ENCODE measurements around the gene UBE2D1. TPM values are rescaled to one million over a fixed set of nuclear protein-coding genes. Genes with fewer than 3 reads are reported as not detected.

The UBE2D1 gene
- total and polyA plus RNA-seq, 2 experiments from 2014 or later = 22.1 to 26.6 TPM

- Histone ChIP-seq H3K9me2 (replicated peaks; ENCODE audit: insufficient read depth) (no peaks in the 10 kb centered on the region), H3K9me3 (ENCODE audit: low read depth) (no peaks in the 10 kb centered on the region), H2AFZ (no peak overlapping the region), H3K27ac (no peak overlapping the region), H3K36me3 (replicated peaks; ENCODE audit: insufficient read depth, low read depth) (no peaks in the 10 kb centered on the region), H3K27me3 (no peaks in the 10 kb centered on the region), H3K4me3 (no peak overlapping the region), H3K4me1 (ENCODE audit: insufficient read depth) (peaks cover 9% of the 10 kb centered on the region), H4K20me1 (ENCODE audit: insufficient read depth, poor library complexity, severe bottlenecking) (no peaks in the 10 kb centered on the region), H3K4me2 (no peak overlapping the region), H3K79me2 (peaks cover 78% of the 10 kb centered on the region)
- no peak for DNase-seq (ENCODE audit: low spot score)
- WGBS (ENCODE audit: low lambda C conversion rate, missing lambda C conversion rate) = 88% methylated on average over 6 of the region's 6 CpGs
- TF ChIP-seq CTCF (IDR thresholded peaks at IDR 0.05; ENCODE audit: poor library complexity) (no peak), EZH2 (IDR thresholded peaks at IDR 0.05; ENCODE audit: borderline replicate concordance) (no peak), EZH2phosphoT487 (IDR thresholded peaks at IDR 0.05; ENCODE audit: low read depth, severe bottlenecking, unreplicated experiment) (no peak)
Observed at GRCh38 chr10:58350619-58351323, 16.0 kb downstream of the UBE2D1 start.

- H3K9me2 ChIP-seq (replicated peaks; ENCODE audit: insufficient read depth) = no peaks in the 10 kb centered on the region
- H3K4me1 ChIP-seq (ENCODE audit: insufficient read depth) = peaks cover 9% of the 10 kb centered on the region
- H3K79me2 ChIP-seq = peaks cover 78% of the 10 kb centered on the region
- H3K27me3 ChIP-seq = no peaks in the 10 kb centered on the region
- no peaks in the 10 kb centered on the region for H3K9me3 ChIP-seq (ENCODE audit: low read depth)
- no peak overlapping the region for H3K27ac ChIP-seq
- no peaks in the 10 kb centered on the region for H4K20me1 ChIP-seq (ENCODE audit: insufficient read depth, poor library complexity, severe bottlenecking)
- no peak for DNase-seq (ENCODE audit: low spot score)
- WGBS (ENCODE audit: low lambda C conversion rate, missing lambda C conversion rate) = 96% methylated on average over 7 of the region's 7 CpGs
- no peak overlapping the region for H3K4me2 ChIP-seq
- no peaks in the 10 kb centered on the region for H3K36me3 ChIP-seq (replicated peaks; ENCODE audit: insufficient read depth, low read depth)
- TF ChIP-seq EZH2phosphoT487 (IDR thresholded peaks at IDR 0.05; ENCODE audit: low read depth, severe bottlenecking, unreplicated experiment) (no peak), CTCF (IDR thresholded peaks at IDR 0.05; ENCODE audit: poor library complexity) (no peak), EZH2 (IDR thresholded peaks at IDR 0.05; ENCODE audit: borderline replicate concordance) (no peak)
- H3K4me3 ChIP-seq = no peak overlapping the region
- no peak overlapping the region for H2AFZ ChIP-seq
Observed at GRCh38 chr10:58351616-58352578, 17.1 kb downstream of the UBE2D1 start.

GRCh38 chr10:58352956-58353610, 18.3 kb downstream of the UBE2D1 start:
- Histone ChIP-seq H3K9me3 (ENCODE audit: low read depth) (no peaks in the 10 kb centered on the region), H3K79me2 (peaks cover 80% of the 10 kb centered on the region), H4K20me1 (ENCODE audit: insufficient read depth, poor library complexity, severe bottlenecking) (no peaks in the 10 kb centered on the region), H3K9me2 (replicated peaks; ENCODE audit: insufficient read depth) (no peaks in the 10 kb centered on the region), H2AFZ (no peak overlapping the region), H3K4me2 (no peak overlapping the region), H3K27me3 (no peaks in the 10 kb centered on the region), H3K27ac (no peak overlapping the region), H3K4me1 (ENCODE audit: insufficient read depth) (peaks cover 6% of the 10 kb centered on the region), H3K4me3 (no peak overlapping the region), H3K36me3 (replicated peaks; ENCODE audit: insufficient read depth, low read depth) (no peaks in the 10 kb centered on the region)
- WGBS (ENCODE audit: low lambda C conversion rate, missing lambda C conversion rate) = 62% methylated on average over 2 of the region's 2 CpGs
- DNase-seq (ENCODE audit: low spot score) = no peak
- TF ChIP-seq EZH2 (IDR thresholded peaks at IDR 0.05; ENCODE audit: borderline replicate concordance) = no peak
- TF ChIP-seq EZH2phosphoT487 (IDR thresholded peaks at IDR 0.05; ENCODE audit: low read depth, severe bottlenecking, unreplicated experiment) = no peak
- no peak for TF ChIP-seq CTCF (IDR thresholded peaks at IDR 0.05; ENCODE audit: poor library complexity)
